HCEC 1CT (cell line): ENCODE results near the gene TMEM8B.

Source experiments
- DNase-seq: peaks from one replicate; pipeline ENCODE4 v3.0.0-alpha.2; 2017

TMEM8B gene

GRCh38 chr9:35842795-35843194 lies 13.8 kb downstream of the TMEM8B start:
- DNase-seq: no peak

GRCh38 chr9:35844628-35845270 lies 15.7 kb downstream of the TMEM8B start:
- DNase-seq: peak; percentile 86

GRCh38 chr9:35845824-35846771 lies 17.1 kb downstream of the TMEM8B start:
- no peak for DNase-seq

- DNase-seq: peak; percentile 99
Measured at GRCh38 chr9:35847792-35848572, 19.0 kb downstream of the TMEM8B start.

- DNase-seq: no peak
Measured at GRCh38 chr9:35852267-35852815, 23.3 kb downstream of the TMEM8B start.

GRCh38 chr9:35852876-35853865 lies 24.1 kb downstream of the TMEM8B start:
- no peak for DNase-seq

GRCh38 chr9:35854091-35854762 lies 25.2 kb downstream of the TMEM8B start:
- DNase-seq: no peak

- DNase-seq: no peak
Measured at GRCh38 chr9:35856206-35856605, 27.2 kb downstream of the TMEM8B start.

GRCh38 chr9:35856882-35857281 lies 27.9 kb downstream of the TMEM8B start:
- DNase-seq: no peak

GRCh38 chr9:35858458-35858857 lies 29.4 kb downstream of the TMEM8B start:
- DNase-seq: no peak

GRCh38 chr9:35859310-35859989 lies 30.4 kb downstream of the TMEM8B start:
- peak; percentile 28 for DNase-seq

- DNase-seq: no peak
Measured at GRCh38 chr9:35859990-35860339, 30.9 kb downstream of the TMEM8B start.

GRCh38 chr9:35861161-35861897 lies 32.3 kb downstream of the TMEM8B start:
- DNase-seq: no peak

GRCh38 chr9:35862328-35862727 lies 33.3 kb downstream of the TMEM8B start:
- DNase-seq: no peak

GRCh38 chr9:35863583-35863982 lies 34.6 kb downstream of the TMEM8B start:
- no peak for DNase-seq

- DNase-seq: no peak
Measured at GRCh38 chr9:35864695-35865255, 35.7 kb downstream of the TMEM8B start.

- no peak for DNase-seq
Measured at GRCh38 chr9:35867538-35867937, 38.5 kb downstream of the TMEM8B start.

- DNase-seq: no peak
Measured at GRCh38 chr9:35868933-35869332, 39.9 kb downstream of the TMEM8B start.

- no peak for DNase-seq
Measured at GRCh38 chr9:35869621-35870216, 40.7 kb downstream of the TMEM8B start.
